HL-60/S4 treated with retinoic acid at 250 ng/mL for 4 days and 3 days (cell line): ENCODE data around the gene ZNF428.
"Not testable (repeated sequence)": the region's sequence is repeated elsewhere in the genome, so short reads cannot be mapped to it uniquely, and the experiment has no call there.

Source experiments
- in situ Hi-C: fragments of 300-500 bp; cut with MboI; formaldehyde crosslinking; loops from 2 replicates; pipeline ENCODE4 v1.7.0; 2022; ENCODE audit warnings: low sequenced_read_pairs

ZNF428 gene

GRCh38 chr19:43640424-43640757, 21.0 kb upstream of the ZNF428 start:
- in situ Hi-C loops = no loop called here

GRCh38 chr19:43639519-43640423, 20.3 kb upstream of the ZNF428 start, which contains the start of gene CADM4:
Gene CADM4 (minus strand): TSS chr19:43639850. CDS start chr19:43639790, 60 bp downstream.
- in situ Hi-C loops = no loop called here

- in situ Hi-C loops = no loop called here
Measured at GRCh38 chr19:43638995-43639518, 19.6 kb upstream of the ZNF428 start.

DNA sequence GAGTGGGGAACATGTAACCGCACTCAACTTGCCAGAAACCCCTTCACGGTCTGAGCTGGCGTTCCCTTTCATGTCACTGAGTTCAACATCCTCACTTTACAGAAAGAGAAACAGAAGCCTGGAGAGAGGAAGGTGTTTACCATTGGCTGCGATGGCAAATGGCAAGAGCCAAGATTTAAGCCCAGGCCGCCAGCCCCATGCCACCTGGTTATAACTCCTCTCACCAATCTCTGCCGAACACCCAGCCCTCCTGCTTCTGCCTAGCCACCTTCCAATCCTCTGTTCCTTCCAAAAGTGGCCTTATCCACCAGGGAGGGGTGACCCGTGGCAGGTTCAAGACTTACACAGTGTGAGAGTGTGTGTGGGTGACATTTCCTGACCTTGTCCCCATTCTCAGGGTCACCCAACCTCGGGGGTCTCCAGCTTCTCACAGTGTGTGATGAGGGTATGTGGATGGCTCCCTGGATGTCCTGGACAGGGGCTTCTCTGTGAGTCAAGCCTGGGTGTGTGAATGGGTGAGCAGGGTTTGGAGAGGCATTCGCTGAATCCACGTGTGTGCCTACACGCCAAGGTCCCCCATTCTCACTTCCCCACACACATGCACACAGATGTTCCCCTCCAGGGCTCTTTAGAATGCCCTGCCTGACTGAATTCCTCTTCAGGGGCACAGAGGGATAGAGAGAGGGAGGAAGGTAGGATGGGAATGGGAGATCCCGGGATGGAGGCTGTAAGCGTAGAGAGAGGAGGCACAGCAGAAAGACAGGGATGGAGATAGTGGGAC, 19.0 kb upstream of the ZNF428 start:
- in situ Hi-C loops = no loop called here

- in situ Hi-C loops = no loop called here
Measured at GRCh38 chr19:43636121-43636683, 16.8 kb upstream of the ZNF428 start.

- in situ Hi-C loops = not testable (repeated sequence)
Measured at GRCh38 chr19:43635561-43635940, 16.1 kb upstream of the ZNF428 start.

- in situ Hi-C loops = no loop called here
Measured at GRCh38 chr19:43634872-43635560, 15.6 kb upstream of the ZNF428 start.

DNA sequence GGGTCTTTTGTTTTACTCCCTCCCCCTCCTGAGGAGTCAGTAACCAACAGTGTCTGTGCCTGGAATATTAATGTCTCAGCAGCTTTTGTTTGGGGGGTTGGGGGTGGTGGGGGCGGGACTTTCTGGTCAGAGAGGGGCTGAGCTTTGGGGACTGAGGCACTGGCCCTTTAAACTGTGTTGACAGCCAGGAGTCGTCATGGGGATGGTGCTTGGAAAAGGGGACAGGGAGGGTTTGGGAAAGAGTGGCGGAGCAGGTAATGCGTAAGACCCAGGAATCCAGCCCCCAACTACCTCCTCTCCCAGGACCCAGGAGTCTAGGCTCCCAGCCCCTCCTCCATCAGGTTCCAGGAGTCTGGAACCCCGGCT, 15.1 kb upstream of the ZNF428 start:
- in situ Hi-C loops = no loop called here

DNA sequence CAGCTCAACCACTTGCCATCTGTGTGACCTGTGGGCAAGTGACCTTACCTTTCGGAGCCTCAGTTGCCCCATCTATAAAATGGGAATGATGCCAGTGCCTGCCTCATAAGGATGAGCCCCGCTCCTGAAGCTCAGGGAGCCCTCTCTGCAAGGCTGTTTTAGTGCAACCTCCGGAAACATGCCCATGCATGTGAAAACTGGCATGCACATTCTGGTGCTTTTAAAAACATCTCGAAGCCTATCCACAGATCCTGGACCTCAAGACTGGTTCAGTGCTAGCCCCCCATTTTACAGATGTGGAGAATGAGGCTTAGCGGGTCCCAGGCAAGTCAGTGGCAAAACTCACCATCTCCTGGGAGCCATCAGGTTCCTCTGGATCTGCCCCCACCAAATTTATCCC, 14.6 kb upstream of the ZNF428 start:
- in situ Hi-C loops = no loop called here

DNA sequence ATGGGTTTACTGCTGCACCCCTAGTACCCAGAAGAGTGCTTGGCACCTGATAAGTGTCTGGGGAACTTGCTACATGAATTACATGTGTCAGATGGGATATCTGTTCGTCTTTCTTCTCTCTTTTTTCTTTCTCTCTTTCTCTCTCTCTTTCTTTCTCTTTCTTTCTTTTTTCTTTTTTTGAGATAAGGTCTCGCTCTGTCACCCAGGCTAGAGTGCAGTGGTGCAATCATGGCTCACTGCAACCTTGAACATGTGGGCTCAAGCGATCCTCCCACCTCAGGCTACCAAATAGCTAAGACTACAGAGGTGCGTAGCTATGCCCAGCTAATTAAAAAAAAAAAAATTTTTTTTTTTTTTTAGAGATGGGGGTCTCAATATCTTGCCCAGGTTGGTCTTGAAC, 14.1 kb upstream of the ZNF428 start:
- in situ Hi-C loops = no loop called here

DNA sequence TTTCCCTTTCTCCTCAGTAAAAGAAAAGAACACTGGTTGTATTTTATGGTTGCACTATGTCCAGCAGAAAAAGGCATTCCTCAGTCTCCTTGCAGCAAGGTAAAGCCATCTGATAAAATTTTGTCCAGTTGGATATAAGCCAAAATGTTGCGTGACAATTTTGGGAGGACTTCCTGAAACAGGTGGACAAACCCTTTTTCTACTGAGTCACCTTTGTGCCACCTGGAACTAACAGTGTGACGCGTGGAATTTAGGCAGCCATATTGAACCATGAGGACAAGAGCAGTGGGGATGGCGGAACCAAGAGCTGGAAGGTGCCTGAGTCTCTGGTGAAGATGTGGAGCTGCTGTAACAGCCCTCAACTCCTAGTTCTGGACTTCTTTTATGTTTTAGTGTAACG, 12.1 kb upstream of the ZNF428 start:
- in situ Hi-C loops = no loop called here

GRCh38 chr19:43628646-43629326, 9.4 kb upstream of the ZNF428 start:
- in situ Hi-C loops = no loop called here

GRCh38 chr19:43626838-43627237, 7.4 kb upstream of the ZNF428 start:
- in situ Hi-C loops = no loop called here

- in situ Hi-C loops = no loop called here
Measured at GRCh38 chr19:43625918-43626579, 6.6 kb upstream of the ZNF428 start.

- in situ Hi-C loops = no loop called here
Measured at GRCh38 chr19:43624933-43625332, 5.5 kb upstream of the ZNF428 start.

GRCh38 chr19:43623889-43624670, 4.7 kb upstream of the ZNF428 start:
- in situ Hi-C loops = no loop called here

DNA sequence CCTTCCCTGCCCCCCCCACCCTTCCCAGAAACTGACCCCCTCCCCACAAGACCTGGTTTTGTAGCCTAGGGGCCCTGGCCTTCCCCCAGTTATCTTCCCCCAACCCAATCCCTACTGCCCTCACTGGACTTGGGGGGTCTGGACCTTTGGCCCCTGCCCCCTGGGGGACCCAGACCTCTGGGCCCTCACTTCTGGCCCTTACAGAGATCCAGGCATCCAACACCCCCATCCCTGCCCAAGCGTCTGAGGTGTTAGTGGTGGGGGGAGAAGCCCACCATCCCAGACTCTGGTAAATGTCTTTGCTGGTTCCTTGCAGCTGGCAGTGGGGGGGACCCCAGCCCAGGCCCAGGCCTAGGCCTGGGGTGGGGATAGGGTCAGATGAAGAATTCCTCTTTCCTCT, 3.5 kb upstream of the ZNF428 start:
- in situ Hi-C loops = no loop called here

- in situ Hi-C loops = no loop called here
Measured at GRCh38 chr19:43622070-43622469, 2.6 kb upstream of the ZNF428 start.
